GM19397 (cell line): Measurements from ENCODE around the gene WARS2.

Source experiments
- ATAC-seq: cut with Tn5 transposase; IDR thresholded peaks from one replicate; pipeline ENCODE4 v1.9.1; 2021; ENCODE audit warnings: mild to moderate bottlenecking, moderate library complexity; ENCODE audit not compliant: unreplicated experiment

The WARS2 gene

GRCh38 chr1:119001181-119002027 lies 139.0 kb downstream of the WARS2 start:
- no peak for ATAC-seq

DNA sequence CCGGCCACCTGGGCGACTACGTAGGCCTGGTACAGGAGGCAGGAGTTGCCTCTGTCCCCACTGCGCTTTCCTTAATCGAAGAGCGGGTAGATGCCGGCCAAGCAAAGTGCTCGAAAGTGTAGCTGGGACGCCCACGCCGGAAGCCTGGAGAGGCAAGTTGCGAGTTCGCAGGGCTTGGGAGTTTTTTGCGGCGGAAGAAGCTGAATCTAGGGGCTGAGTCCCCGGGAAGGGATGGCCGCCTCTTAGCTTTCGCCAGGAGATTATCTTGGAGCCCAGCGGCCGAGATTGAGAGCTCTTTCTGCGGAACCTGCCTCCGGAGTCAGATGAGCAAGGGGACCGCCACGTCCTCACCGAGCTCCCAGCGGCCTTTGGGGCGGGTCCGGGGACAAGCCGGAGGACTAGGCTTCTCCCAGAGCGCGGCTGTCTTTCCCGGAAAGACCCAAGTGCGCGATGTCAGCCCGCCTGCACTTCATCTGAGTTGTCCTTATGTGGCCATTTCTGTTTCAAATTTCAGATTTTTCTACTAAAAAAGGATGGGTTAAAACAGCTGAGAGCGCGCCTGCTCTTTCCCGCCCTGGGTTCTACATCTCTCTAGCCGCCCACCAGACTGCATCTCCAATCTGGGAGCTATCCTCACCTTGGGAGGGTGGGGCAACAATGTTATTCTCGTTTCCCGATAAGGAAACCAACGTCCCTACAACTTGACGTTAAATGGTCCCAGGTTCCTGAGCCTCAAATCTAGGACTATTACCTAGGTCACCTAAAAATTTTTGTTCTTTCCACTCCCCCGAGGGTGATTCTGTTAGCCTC lies 139.9 kb downstream of the WARS2 start:
- ATAC-seq: no peak

GRCh38 chr1:118999348-119000071 lies 140.9 kb downstream of the WARS2 start:
- no peak for ATAC-seq

GRCh38 chr1:118998171-118998570 lies 142.3 kb downstream of the WARS2 start:
- no peak for ATAC-seq

DNA sequence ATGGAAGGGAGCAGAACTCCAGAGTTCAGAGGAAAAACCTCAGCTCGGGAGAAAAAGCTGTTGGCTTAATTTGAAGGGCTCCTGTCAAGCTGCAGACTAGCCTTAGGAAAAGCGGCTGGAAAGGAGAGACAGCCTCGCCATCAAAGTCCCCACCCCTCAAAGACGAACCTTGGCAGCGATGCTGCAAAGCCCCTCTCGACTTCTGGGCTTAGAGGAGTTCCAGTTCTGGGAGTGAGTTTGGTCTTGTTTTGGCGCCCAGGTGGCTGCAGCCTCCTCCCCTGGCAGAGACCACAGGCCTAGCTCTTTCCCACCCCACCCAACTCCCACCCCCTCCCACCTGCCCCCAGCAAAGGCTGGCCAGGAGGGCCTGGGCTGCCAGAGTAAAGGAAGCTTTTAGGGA lies 143.2 kb downstream of the WARS2 start:
- no peak for ATAC-seq

- no peak for ATAC-seq
Observed at GRCh38 chr1:118995312-118996016, 145.0 kb downstream of the WARS2 start.

DNA sequence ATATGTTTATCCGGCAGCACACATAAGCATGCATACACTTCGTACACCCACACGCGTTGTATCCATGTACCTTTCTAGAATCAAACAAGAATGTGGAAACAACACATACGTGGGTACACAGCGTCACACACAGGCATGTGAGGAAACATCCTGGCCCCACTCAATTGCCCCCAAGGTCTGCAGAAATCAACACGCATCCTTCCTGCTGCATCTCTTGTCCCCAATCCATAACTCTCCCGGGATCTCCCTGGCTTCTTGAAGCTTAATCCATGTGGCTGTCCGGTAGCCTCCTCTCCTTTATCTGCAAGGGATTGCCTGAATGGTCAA lies 146.8 kb downstream of the WARS2 start:
- peak; percentile 40 for ATAC-seq

DNA sequence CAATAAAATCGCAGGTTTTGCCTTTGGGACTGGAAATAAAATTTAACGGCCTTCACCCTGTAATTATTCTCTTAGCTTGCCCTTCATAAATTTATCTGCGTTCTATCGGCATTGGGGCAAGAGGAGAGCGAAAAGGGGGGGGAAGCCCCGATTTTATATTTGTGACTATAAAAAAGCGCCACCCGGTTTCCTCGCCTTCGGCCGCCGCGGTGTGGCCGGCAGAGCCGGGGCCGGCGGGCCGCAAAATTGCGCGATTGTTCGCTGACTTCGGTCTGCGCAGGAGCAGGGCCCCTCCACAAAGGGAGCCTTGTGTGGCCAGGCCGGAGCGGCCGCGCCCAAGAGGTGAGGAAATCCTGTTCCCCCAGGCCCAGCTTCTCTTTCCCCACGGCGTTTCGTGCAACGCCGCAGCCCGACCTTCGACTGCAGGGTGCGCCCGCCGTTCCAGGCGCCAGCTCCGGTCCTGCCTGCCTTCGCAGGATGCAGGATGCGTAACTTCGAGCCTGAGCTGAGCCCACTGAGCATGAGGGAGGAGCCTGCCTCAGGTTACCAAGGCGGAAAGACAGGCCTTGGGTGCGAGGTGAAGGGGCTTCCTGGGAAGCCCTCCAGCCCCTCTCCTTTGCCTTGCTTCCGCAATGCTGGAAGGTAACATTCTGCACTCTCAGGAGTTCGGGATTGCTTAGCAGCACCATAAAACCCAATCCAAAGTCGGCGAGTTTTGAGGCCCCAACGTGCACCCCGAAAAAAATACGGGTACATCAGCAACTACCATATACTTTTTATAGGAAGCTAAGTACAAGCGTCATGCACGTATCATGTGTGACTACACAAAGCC lies 147.4 kb downstream of the WARS2 start:
- ATAC-seq: no peak

DNA sequence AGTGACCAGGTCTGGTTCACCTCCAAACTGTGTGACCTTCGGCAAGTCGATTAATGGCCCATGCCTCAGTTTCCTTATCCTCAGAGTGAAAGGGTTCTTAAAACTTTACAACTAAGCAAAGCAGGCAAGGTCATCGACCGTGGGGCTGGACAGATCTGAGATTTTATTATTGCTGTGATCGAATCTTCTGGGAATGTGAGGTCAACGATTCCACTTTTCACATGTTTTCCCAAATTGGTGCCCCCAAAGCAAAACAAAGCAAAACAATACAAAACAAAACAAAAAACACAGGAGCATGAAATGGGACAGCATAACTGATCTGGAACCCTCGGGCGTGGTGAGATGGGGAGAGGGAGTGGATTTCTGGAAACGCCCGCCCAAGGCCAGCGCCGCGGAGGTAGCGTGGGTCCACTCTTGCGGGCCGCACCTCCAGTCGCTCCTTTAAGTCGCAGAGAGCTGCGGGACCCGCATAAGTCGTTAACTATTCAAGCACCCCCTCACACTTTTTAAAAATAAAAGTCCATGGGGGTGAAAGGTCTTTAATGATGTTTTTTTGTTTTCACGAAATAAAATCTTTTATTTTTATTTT lies 148.1 kb downstream of the WARS2 start:
- no peak for ATAC-seq

DNA sequence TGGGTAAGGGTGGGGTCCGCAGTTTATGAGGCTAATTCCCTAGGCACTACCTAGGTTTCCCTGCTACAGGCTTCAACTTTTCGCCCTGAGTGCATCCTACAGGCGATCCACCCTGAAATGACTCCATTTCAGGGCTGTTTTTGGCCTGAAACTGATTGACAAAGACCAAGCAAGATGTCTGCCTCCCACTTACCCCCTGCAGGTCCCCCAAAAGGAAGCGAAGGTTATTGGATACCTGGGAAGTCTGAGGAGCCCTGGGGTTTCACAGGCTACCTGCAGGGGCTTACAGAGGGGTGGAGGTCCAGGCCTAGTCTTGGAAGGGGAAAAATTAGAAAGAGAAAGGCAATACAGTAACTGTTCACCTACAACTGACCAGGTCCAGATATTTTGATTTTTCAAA lies 149.0 kb downstream of the WARS2 start:
- ATAC-seq: no peak

DNA sequence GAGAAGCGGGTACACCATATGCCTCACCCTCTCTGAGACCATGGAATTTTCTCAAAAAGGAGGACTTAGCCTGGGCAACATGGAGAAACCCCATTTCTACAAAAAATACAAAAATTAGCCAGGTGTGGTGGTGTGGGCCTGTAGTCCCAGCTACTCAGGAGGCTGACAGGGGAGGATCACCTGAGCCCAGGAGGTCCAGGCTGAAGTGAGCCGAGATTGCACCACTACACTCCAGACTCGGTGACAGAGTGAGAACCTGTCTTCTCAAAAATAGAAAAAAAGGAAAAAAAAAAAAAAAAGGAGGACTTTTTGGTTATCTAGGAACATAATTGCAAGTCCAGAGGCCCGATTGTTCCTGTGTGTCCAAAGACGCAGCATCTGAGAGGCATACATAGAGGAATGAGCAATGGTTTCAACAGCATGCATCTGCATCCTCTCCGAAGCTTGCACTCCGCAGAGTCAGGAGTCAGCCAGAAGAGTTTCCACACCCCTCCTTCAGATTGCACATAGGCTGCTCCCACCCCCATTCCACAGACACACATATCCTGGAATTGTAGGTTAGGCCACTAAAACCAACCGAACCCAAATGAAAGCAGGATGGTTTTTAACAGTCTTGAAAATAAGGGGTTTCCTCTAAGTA lies 149.8 kb downstream of the WARS2 start:
- no peak for ATAC-seq

GRCh38 chr1:118989878-118990378 lies 150.5 kb downstream of the WARS2 start:
- ATAC-seq: no peak

DNA sequence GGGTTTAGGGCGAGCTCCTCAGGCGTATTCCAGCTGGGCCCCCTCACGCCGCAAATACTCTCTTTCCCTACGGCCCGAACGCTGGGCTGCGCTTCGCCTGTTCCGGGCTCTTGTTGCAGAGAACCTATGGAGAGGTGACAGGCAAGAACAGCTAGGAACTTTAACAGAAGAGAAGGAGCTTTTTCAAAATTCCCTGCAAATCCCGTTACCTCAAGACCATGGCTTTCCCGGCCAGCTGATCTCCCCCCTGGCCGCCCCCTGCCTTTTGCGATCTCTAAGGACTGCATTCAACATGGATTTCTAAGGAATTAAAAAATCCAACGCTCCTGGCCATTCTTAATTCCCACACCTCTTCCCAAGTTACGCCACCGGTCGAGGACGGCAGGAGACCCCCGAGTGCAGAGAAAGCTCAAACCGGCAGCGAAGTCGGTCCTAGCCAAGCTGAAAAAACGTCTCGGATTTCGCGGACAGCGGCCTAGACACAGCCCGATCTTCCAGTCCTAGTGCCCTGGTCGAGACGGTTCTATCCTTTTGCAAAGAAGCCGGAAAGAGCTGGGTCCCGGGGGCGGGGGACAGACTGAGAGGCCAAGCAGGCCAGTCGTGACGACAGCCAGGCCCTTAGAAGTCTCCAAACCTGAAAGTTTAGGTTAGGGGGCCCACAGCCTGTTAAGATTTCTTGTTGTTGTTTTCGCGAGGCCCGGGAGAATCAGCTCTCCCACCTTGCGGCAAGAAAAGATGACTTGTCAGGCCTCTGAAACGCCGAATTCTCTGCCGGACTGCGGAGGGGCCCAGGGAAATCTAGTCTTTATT lies 151.2 kb downstream of the WARS2 start:
- ATAC-seq: no peak

DNA sequence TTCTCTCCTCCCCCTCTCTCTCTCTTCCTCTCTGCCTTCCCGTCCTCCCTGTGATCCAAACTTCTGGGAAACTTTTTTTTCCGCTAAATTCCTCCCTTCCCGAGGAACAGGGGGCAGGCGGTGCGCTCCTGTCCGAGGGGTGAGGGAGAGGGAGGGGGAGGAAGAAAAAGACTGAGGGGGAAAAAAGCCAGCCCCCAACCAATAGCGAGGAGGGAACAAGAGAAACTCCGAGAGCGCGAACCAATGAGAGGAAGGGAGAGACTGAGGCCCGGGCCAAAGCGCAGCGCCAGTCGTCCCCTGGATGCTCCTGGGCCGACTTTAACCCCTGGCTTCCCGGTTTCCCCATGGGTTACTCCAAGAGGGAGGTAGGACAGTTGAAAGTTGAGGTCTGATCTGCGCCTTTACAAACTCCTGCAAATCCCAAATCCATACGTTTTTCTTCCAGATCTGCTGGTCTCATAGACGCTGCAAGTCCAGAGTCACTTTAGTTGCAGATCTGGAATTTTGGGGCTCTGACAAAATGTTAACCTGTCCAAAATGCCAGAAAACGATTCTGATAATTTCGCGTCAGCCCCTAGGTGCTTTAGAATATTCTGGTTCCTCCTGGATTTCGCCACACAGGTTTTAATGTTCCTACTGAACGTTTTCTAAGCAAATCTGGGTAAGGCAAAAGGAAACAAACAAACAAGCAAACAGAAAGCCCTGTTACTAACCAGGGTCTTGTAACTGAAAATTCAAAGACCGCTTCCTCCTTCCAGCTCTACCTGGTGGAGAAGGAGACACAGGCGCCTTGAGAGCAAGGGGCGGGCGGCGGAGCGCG lies 152.1 kb downstream of the WARS2 start, which contains the start of gene TBX15:
TSS of gene TBX15 (minus strand) at position 158 of the 820 bp plus-strand sequence. CDS start 548 bp downstream, outside the sequence.
- ATAC-seq: no peak

- ATAC-seq: no peak
Observed at GRCh38 chr1:118987468-118988185, 152.8 kb downstream of the WARS2 start.
